DOHH2 (cell line): Measurements from ENCODE around the gene FAM120A.
"Not testable (repeated sequence)": the region's sequence is repeated elsewhere in the genome, so short reads cannot be mapped to it uniquely, and the experiment has no call there.

Experiments
- H3F3A ChIP-seq: fragments of 200-600 bp; sonication (generic), shearing (Covaris generic); 2 replicates; pipeline ENCODE4 v1.6.0; 2016; ENCODE audit warnings: antibody characterized with exemption, mild to moderate bottlenecking; ENCODE audit not compliant: control insufficient read depth, insufficient read depth
- H3K27ac ChIP-seq: fragments of 200-600 bp; sonication (generic); 2 replicates; pipeline ENCODE4 v1.5.1; 2014; ENCODE audit warnings: low read depth, mild to moderate bottlenecking, low read length, moderate library complexity
- H3K27me3 ChIP-seq: fragments of 200-600 bp; sonication (generic); 2 replicates; pipeline ENCODE4 v1.6.1; 2014; ENCODE audit warnings: mild to moderate bottlenecking, low read length, mixed read lengths; ENCODE audit not compliant: control insufficient read depth
- H3K36me3 ChIP-seq: fragments of 200-600 bp; sonication (generic); 2 replicates; pipeline ENCODE4 v1.6.1; 2014; ENCODE audit warnings: mild to moderate bottlenecking, low read length, moderate library complexity, mixed read lengths; ENCODE audit not compliant: control insufficient read depth
- H3K4me1 ChIP-seq: fragments of 200-600 bp; sonication (generic); 2 replicates; pipeline ENCODE4 v1.6.1; 2014; ENCODE audit warnings: mild to moderate bottlenecking, low read length, mixed read lengths; ENCODE audit not compliant: control insufficient read depth
- H3K4me2 ChIP-seq: fragments of 200-600 bp; sonication (generic); 2 replicates; pipeline ENCODE4 v1.6.0; 2014; ENCODE audit warnings: mild to moderate bottlenecking, low read length, moderate library complexity
- H3K4me3 ChIP-seq: fragments of 200-600 bp; sonication (generic); 2 replicates; pipeline ENCODE4 v1.5.1; 2014; ENCODE audit warnings: mild to moderate bottlenecking, low read length, mixed read lengths
- H3K79me2 ChIP-seq: fragments of 200-600 bp; sonication (generic); 2 replicates; pipeline ENCODE4 v1.6.1; 2014; ENCODE audit warnings: mild to moderate bottlenecking, low read length, mixed read lengths; ENCODE audit not compliant: control insufficient read depth
- H3K9me2 ChIP-seq: fragments of 200-600 bp; sonication (generic); replicated peaks from 2 replicates; pipeline ENCODE4 v1.6.1; 2014; ENCODE audit warnings: mild to moderate bottlenecking, low read length, mixed read lengths; ENCODE audit not compliant: control insufficient read depth
- H3K9me3 ChIP-seq: fragments of 200-600 bp; sonication (generic); 2 replicates; pipeline ENCODE4 v1.6.1; 2014; ENCODE audit warnings: antibody characterized with exemption, low read length, mixed read lengths; ENCODE audit not compliant: control insufficient read depth, insufficient read depth
- H4K20me1 ChIP-seq: fragments of 200-600 bp; sonication (generic); 2 replicates; pipeline ENCODE4 v1.6.0; 2014; ENCODE audit warnings: low read depth, mild to moderate bottlenecking, antibody characterized with exemption, low read length, moderate library complexity; ENCODE audit not compliant: control insufficient read depth, insufficient read depth
- CTCF ChIP-seq: fragments of 200-600 bp; sonication (generic); IDR thresholded peaks from one replicate; pipeline ENCODE4 v1.5.1; 2014; ENCODE audit warnings: antibody characterized with exemption, mild to moderate bottlenecking, low read depth, low read length; ENCODE audit not compliant: poor library complexity, severe bottlenecking
- EZH2phosphoT487 ChIP-seq: fragments of 200-600 bp; sonication (generic); IDR thresholded peaks from 2 replicates; pipeline ENCODE4 v1.6.1; 2017; ENCODE audit warnings: borderline replicate concordance, mild to moderate bottlenecking, antibody characterized with exemption, low read length, moderate library complexity, mixed read lengths

FAM120A gene

GRCh38 chr9:93510041-93510440, 58.6 kb downstream of the FAM120A start:
- Histone ChIP-seq H3K9me2 (no peaks in the 10 kb centered on the region), H4K20me1 (0 out of 2 replicates have a peak, but pooled peaks cover 5% of the 10 kb centered on the region), H3K9me3 (no peaks in the 10 kb centered on the region), H3K36me3 (peaks cover 60% of the 10 kb centered on the region), H3K27ac (no peak overlapping the region), H3K4me3 (no peak overlapping the region), H3F3A (peaks cover 3% of the 10 kb centered on the region; the same call in 1 of the 2 replicates), H3K79me2 (peaks cover 99% of the 10 kb centered on the region), H3K27me3 (no peaks in the 10 kb centered on the region), H3K4me2 (no peak overlapping the region), H3K4me1 (peaks cover 10% of the 10 kb centered on the region)
- TF ChIP-seq EZH2phosphoT487 (no peak), CTCF (no peak)

- Histone ChIP-seq H3K36me3 (peaks cover 49% of the 10 kb centered on the region), H3K79me2 (peaks cover 87% of the 10 kb centered on the region)
- not testable (repeated sequence) for H3F3A ChIP-seq, H3K27ac ChIP-seq, H3K27me3 ChIP-seq, H4K20me1 ChIP-seq, H3K4me1 ChIP-seq, H3K4me2 ChIP-seq, H3K4me3 ChIP-seq, H3K9me2 ChIP-seq, H3K9me3 ChIP-seq
These were observed 59.7 kb downstream of the FAM120A start for GRCh38 chr9:93511228-93511627.

- peaks cover 56% of the 10 kb centered on the region for H3K36me3 ChIP-seq
- not testable (repeated sequence) for H3K27me3 ChIP-seq, H3K4me3 ChIP-seq, H4K20me1 ChIP-seq, H3K9me3 ChIP-seq, H3K9me2 ChIP-seq, H3F3A ChIP-seq, H3K27ac ChIP-seq, H3K4me2 ChIP-seq, H3K4me1 ChIP-seq
- H3K79me2 ChIP-seq, result peaks cover 83% of the 10 kb centered on the region
These were observed 60.8 kb downstream of the FAM120A start for GRCh38 chr9:93512170-93512812.

- H3K36me3 ChIP-seq, result peaks cover 56% of the 10 kb centered on the region
- H3K27me3 ChIP-seq, result no peaks in the 10 kb centered on the region
- no peaks in the 10 kb centered on the region for H4K20me1 ChIP-seq
- TF ChIP-seq CTCF (no peak), EZH2phosphoT487 (no peak)
- H3K4me3 ChIP-seq, result no peak overlapping the region
- no peak overlapping the region for H3K4me2 ChIP-seq
- no peaks in the 10 kb centered on the region for H3K9me3 ChIP-seq
- peaks cover 3% of the 10 kb centered on the region; the same call in 1 of the 2 replicates for H3F3A ChIP-seq
- no peak overlapping the region for H3K27ac ChIP-seq
- H3K4me1 ChIP-seq, result no peaks in the 10 kb centered on the region
- H3K9me2 ChIP-seq, result no peaks in the 10 kb centered on the region
- peaks cover 83% of the 10 kb centered on the region for H3K79me2 ChIP-seq
These were observed 62.1 kb downstream of the FAM120A start for GRCh38 chr9:93513606-93514005.
